ENCODE measurements around the gene CDH24. TPM values are rescaled to one million over a fixed set of nuclear protein-coding genes. Genes with fewer than 3 reads are reported as not detected.
A peak's percentile ranks its signal among the peaks of the same experiment; 100 is the strongest.

Gene CDH24
- total RNA-seq, 1 donor from 2014 or later = 15.0 TPM

GRCh38 chr14:23102801-23103200 is 45.5 kb upstream of the CDH24 start:
- Histone ChIP-seq H3K36me3 (no peaks in the 10 kb centered on the region), H3K79me2 (ENCODE audit: low read depth) (peaks cover 15% of the 10 kb centered on the region)
- H3K4me3 Mint-ChIP-seq = no peak overlapping the region

GRCh38 chr14:23101986-23102625 is 44.8 kb upstream of the CDH24 start:
- TF ChIP-seq EZH2phosphoT487 (IDR thresholded peaks at IDR 0.05) = no peak
- TF ChIP-seq EZH2 (IDR thresholded peaks at IDR 0.05) = no peak
- TF ChIP-seq CTCF (IDR thresholded peaks at IDR 0.05) = no peak
- Mint-ChIP-seq H3K4me3 (no peak overlapping the region), H3K27ac (peak overlapping the region; percentile 37), H3K36me3 (peaks cover 11% of the 10 kb centered on the region), H3K27me3 (ENCODE audit: insufficient read depth, low read depth) (peaks cover 6% of the 10 kb centered on the region), H3K9me3 (peaks cover 2% of the 10 kb centered on the region), H3K4me1 (peaks cover 25% of the 10 kb centered on the region)
- Histone ChIP-seq H3K4me3 (no peak overlapping the region), H3K9me3 (ENCODE audit: low read depth) (no peaks in the 10 kb centered on the region), H3K27me3 (no peaks in the 10 kb centered on the region), H3K4me1 (peaks cover 8% of the 10 kb centered on the region), H3K79me2 (ENCODE audit: low read depth) (peaks cover 22% of the 10 kb centered on the region), H3F3A (ENCODE audit: low read depth) (peaks cover 20% of the 10 kb centered on the region), H4K20me1 (ENCODE audit: low read depth) (peaks cover 3% of the 10 kb centered on the region), H3K36me3 (no peaks in the 10 kb centered on the region), H2AFZ (replicated peaks) (no peak overlapping the region), H3K4me2 (no peak overlapping the region), H3K27ac (no peak overlapping the region), H3K9ac (no peak overlapping the region)
- DNase-seq (ENCODE audit: low spot score) = no peak

More at GRCh38 chr14:23102801-23103200, 45.5 kb upstream of the CDH24 start:
- no peak overlapping the region for H3K4me3 ChIP-seq
- Mint-ChIP-seq H3K27ac (peak overlapping the region; percentile 37), H3K27me3 (ENCODE audit: insufficient read depth, low read depth) (peaks cover 6% of the 10 kb centered on the region), H3K9me3 (peaks cover 2% of the 10 kb centered on the region), H3K36me3 (peaks cover 6% of the 10 kb centered on the region), H3K4me1 (peaks cover 20% of the 10 kb centered on the region)
- no peaks in the 10 kb centered on the region for H4K20me1 ChIP-seq (ENCODE audit: low read depth)
- no peaks in the 10 kb centered on the region for H3K9me3 ChIP-seq (ENCODE audit: low read depth)
- peaks cover 8% of the 10 kb centered on the region for H3K4me1 ChIP-seq
- no peak overlapping the region for H3K9ac ChIP-seq
- H3F3A ChIP-seq (ENCODE audit: low read depth) = peaks cover 15% of the 10 kb centered on the region
- no peaks in the 10 kb centered on the region for H3K27me3 ChIP-seq
- DNase-seq (ENCODE audit: low spot score) = no peak
- H3K4me2 ChIP-seq = no peak overlapping the region
- no peak overlapping the region for H3K27ac ChIP-seq
- H2AFZ ChIP-seq (replicated peaks) = no peak overlapping the region
- TF ChIP-seq EZH2 (IDR thresholded peaks at IDR 0.05) (no peak), EZH2phosphoT487 (IDR thresholded peaks at IDR 0.05) (no peak), CTCF (IDR thresholded peaks at IDR 0.05) (no peak)

GRCh38 chr14:23101213-23101970 is 44.1 kb upstream of the CDH24 start:
- TF ChIP-seq CTCF (IDR thresholded peaks at IDR 0.05) (no peak), EZH2phosphoT487 (IDR thresholded peaks at IDR 0.05) (no peak), EZH2 (IDR thresholded peaks at IDR 0.05) (no peak)
- H3K27ac ChIP-seq = no peak overlapping the region
- no peak overlapping the region for H3K9ac ChIP-seq
- Mint-ChIP-seq H3K4me3 (no peak overlapping the region), H3K9me3 (peaks cover 2% of the 10 kb centered on the region), H3K27me3 (ENCODE audit: insufficient read depth, low read depth) (peaks cover 6% of the 10 kb centered on the region), H3K36me3 (peaks cover 12% of the 10 kb centered on the region), H3K4me1 (peaks cover 28% of the 10 kb centered on the region), H3K27ac (no peak overlapping the region)
- H3K4me2 ChIP-seq = no peak overlapping the region
- peaks cover 29% of the 10 kb centered on the region for H3K79me2 ChIP-seq (ENCODE audit: low read depth)
- H3K27me3 ChIP-seq = no peaks in the 10 kb centered on the region
- H2AFZ ChIP-seq (replicated peaks) = no peak overlapping the region
- H3F3A ChIP-seq (ENCODE audit: low read depth) = peaks cover 16% of the 10 kb centered on the region
- peaks cover 8% of the 10 kb centered on the region for H4K20me1 ChIP-seq (ENCODE audit: low read depth)
- no peaks in the 10 kb centered on the region for H3K36me3 ChIP-seq
- peaks cover 8% of the 10 kb centered on the region for H3K4me1 ChIP-seq
- no peaks in the 10 kb centered on the region for H3K9me3 ChIP-seq (ENCODE audit: low read depth)
- H3K4me3 ChIP-seq = no peak overlapping the region
- no peak for DNase-seq (ENCODE audit: low spot score)
